Measurements from ENCODE around the gene PCDH20. TPM values are rescaled to one million over a fixed set of nuclear protein-coding genes. Genes with fewer than 3 reads are reported as not detected.

Gene PCDH20
- polyA plus RNA-seq, 3 donors = not detected

- Mint-ChIP-seq H3K9me3 (peaks cover 4 to 17% (median 11%) of the 10 kb centered on the region in 7 donors), H3K36me3 (no peaks in the 10 kb centered on the region), H3K27me3 (ENCODE audit: low read depth in 3 of 3) (no peaks in the 10 kb centered on the region), H3K27ac (no peak overlapping the region), H3K4me3 (no peak overlapping the region), H3K4me1 (no peaks in the 10 kb centered on the region)
- no peaks in the 10 kb centered on the region for H4K20me1 ChIP-seq (ENCODE audit: insufficient read depth, low read length)
- no peak overlapping the region for H3K4me2 ChIP-seq (replicated peaks; ENCODE audit: extremely low read depth, low read length, poor library complexity, severe bottlenecking)
- no peaks in the 10 kb centered on the region for H3K27me3 ChIP-seq (ENCODE audit: control insufficient read depth in 2 of 2, insufficient read depth in 2 of 2, low read length in 2 of 2)
- peaks cover 10 to 13% of the 10 kb centered on the region in 2 donors for H3K9me3 ChIP-seq (replicated peaks in 1 of 2; ENCODE audit: control insufficient read depth in 1 of 2, insufficient read depth in 1 of 2, low read length in 2 of 2)
- H3K36me3 ChIP-seq (replicated peaks in 1 of 2; ENCODE audit: control insufficient read depth in 1 of 2, insufficient read depth in 2 of 2, low read length in 2 of 2) = no peaks in the 10 kb centered on the region
- H3K79me2 ChIP-seq (ENCODE audit: insufficient read depth, low read length) = no peaks in the 10 kb centered on the region
- no peak overlapping the region for H3K4me3 ChIP-seq (replicated peaks in 1 of 3; ENCODE audit: low read depth in 2 of 3, low read length in 3 of 3)
- intact Hi-C loops (cut with micrococcal nuclease) = no loop called here
- H2AFZ ChIP-seq (ENCODE audit: insufficient read depth, low read depth, low read length, poor library complexity, severe bottlenecking) = no peak overlapping the region
- no peak overlapping the region for H3K27ac ChIP-seq (ENCODE audit: low read depth in 1 of 2, low read length in 2 of 2)
- no peak for TF ChIP-seq CTCF (IDR thresholded peaks at IDR 0.05)
- no peaks in the 10 kb centered on the region for H3K4me1 ChIP-seq (ENCODE audit: control insufficient read depth in 1 of 2, insufficient read depth in 2 of 2, low read length in 2 of 2)
- DNase-seq = no peak
- no peak overlapping the region for H3K9ac ChIP-seq (ENCODE audit: insufficient read depth, low read length, poor library complexity, severe bottlenecking)
Observed at GRCh38 chr13:61362522-61362921, 53.1 kb downstream of the PCDH20 start.

All from CD14-positive monocyte (primary cell).